Measurements from ENCODE around the gene LITAF. TPM values are rescaled to one million over a fixed set of nuclear protein-coding genes. Genes with fewer than 3 reads are reported as not detected.
"Not testable (repeated sequence)": the region's sequence is repeated elsewhere in the genome, so short reads cannot be mapped to it uniquely, and the experiment has no call there.

LITAF gene
- total RNA-seq, 1 experiment from 2014 or later = 244 TPM

- no TSS peak for BruUV-seq (replicated peaks)
- Histone ChIP-seq H3K27ac (no peak overlapping the region), H3K79me2 (ENCODE audit: low read depth) (no peaks in the 10 kb centered on the region), H3K9me2 (ENCODE audit: insufficient read depth) (no peaks in the 10 kb centered on the region), H2AFZ (no peak overlapping the region), H3K4me2 (0 out of 2 replicates have a peak overlapping the region, but pooled peaks have one; percentile 19), H3K4me1 (replicated peaks; ENCODE audit: insufficient read depth) (peaks cover 5% of the 10 kb centered on the region; the same call in 1 of the 2 replicates), H3K36me3 (ENCODE audit: low read depth) (no peaks in the 10 kb centered on the region), H3F3A (ENCODE audit: insufficient read depth, low read depth) (peaks cover 11% of the 10 kb centered on the region), H4K20me1 (ENCODE audit: insufficient read depth) (no peaks in the 10 kb centered on the region), H3K4me3 (no peak overlapping the region), H3K27me3 (ENCODE audit: insufficient read depth, low read depth) (no peaks in the 10 kb centered on the region), H3K9me3 (ENCODE audit: insufficient read depth, low read depth) (no peaks in the 10 kb centered on the region)
- CTCF ChIA-PET = no interaction called here
- POLR2A ChIA-PET (ENCODE audit: unreplicated experiment) = interaction anchor here (0.5 to 1.0 kb wide), 2 partner anchors 11 to 99 kb away, joined by 6 to 8 read pairs; no protein-coding TSS in a partner anchor
- intact Hi-C loops (cut with micrococcal nuclease; ENCODE audit: unreplicated experiment) = no loop called here
- DNase-seq = no peak
- TF ChIP-seq CTCF (conservative IDR thresholded peaks at IDR 0.05) (no peak), EZH2 (IDR thresholded peaks at IDR 0.05; ENCODE audit: low read depth) (no peak)
These were observed 79.9 kb downstream of the LITAF start for GRCh38 chr16:11506741-11507305.

- H3K79me2 ChIP-seq (ENCODE audit: low read depth); H2AFZ ChIP-seq; H3K4me2 ChIP-seq; H3K4me3 ChIP-seq; H3K9me2 ChIP-seq (ENCODE audit: insufficient read depth); H3K27me3 ChIP-seq (ENCODE audit: insufficient read depth, low read depth); H3K27ac ChIP-seq; POLR2A ChIA-PET (ENCODE audit: unreplicated experiment); BruUV-seq (replicated peaks); DNase-seq; H3K36me3 ChIP-seq (ENCODE audit: low read depth); CTCF ChIA-PET; intact Hi-C loops (cut with micrococcal nuclease; ENCODE audit: unreplicated experiment); H4K20me1 ChIP-seq (ENCODE audit: insufficient read depth); H3K9me3 ChIP-seq (ENCODE audit: insufficient read depth, low read depth); H3K4me1 ChIP-seq (replicated peaks; ENCODE audit: insufficient read depth): not testable (repeated sequence)
- H3F3A ChIP-seq (ENCODE audit: insufficient read depth, low read depth) = peaks cover 11% of the 10 kb centered on the region
These were observed 82.5 kb downstream of the LITAF start for GRCh38 chr16:11504261-11504660.

- Histone ChIP-seq H3K4me1 (replicated peaks; ENCODE audit: insufficient read depth) (peaks cover 5% of the 10 kb centered on the region; the same call in 1 of the 2 replicates), H3K79me2 (ENCODE audit: low read depth) (no peaks in the 10 kb centered on the region), H3K9me2 (ENCODE audit: insufficient read depth) (no peaks in the 10 kb centered on the region), H3K9me3 (ENCODE audit: insufficient read depth, low read depth) (no peaks in the 10 kb centered on the region), H3K4me3 (no peak overlapping the region), H2AFZ (no peak overlapping the region), H3K36me3 (ENCODE audit: low read depth) (no peaks in the 10 kb centered on the region), H3F3A (ENCODE audit: insufficient read depth, low read depth) (peaks cover 11% of the 10 kb centered on the region), H3K4me2 (no peak overlapping the region), H3K27ac (no peak overlapping the region), H3K27me3 (ENCODE audit: insufficient read depth, low read depth) (no peaks in the 10 kb centered on the region), H4K20me1 (ENCODE audit: insufficient read depth) (no peaks in the 10 kb centered on the region)
- no TSS peak for BruUV-seq (replicated peaks)
- ChIA-PET POLR2A (ENCODE audit: unreplicated experiment) (no interaction called here), CTCF (no interaction called here)
- DNase-seq = no peak
- intact Hi-C loops (cut with micrococcal nuclease; ENCODE audit: unreplicated experiment) = no loop called here
- no peak for TF ChIP-seq CTCF (conservative IDR thresholded peaks at IDR 0.05)
- TF ChIP-seq EZH2 (IDR thresholded peaks at IDR 0.05; ENCODE audit: low read depth) = no peak
These were observed 83.2 kb downstream of the LITAF start for GRCh38 chr16:11503566-11503965.

GRCh38 chr16:11502239-11502638, 84.5 kb downstream of the LITAF start:
- no peak for TF ChIP-seq CTCF (conservative IDR thresholded peaks at IDR 0.05)
- no peak for TF ChIP-seq EZH2 (IDR thresholded peaks at IDR 0.05; ENCODE audit: low read depth)
- H3K4me1 ChIP-seq (replicated peaks; ENCODE audit: insufficient read depth) = peaks cover 15% of the 10 kb centered on the region
- no peaks in the 10 kb centered on the region for H3K36me3 ChIP-seq (ENCODE audit: low read depth)
- no peak overlapping the region for H2AFZ ChIP-seq
- no TSS peak for BruUV-seq (replicated peaks)
- H3K27me3 ChIP-seq (ENCODE audit: insufficient read depth, low read depth) = no peaks in the 10 kb centered on the region
- H3K4me3 ChIP-seq = no peak overlapping the region
- H3K9me3 ChIP-seq (ENCODE audit: insufficient read depth, low read depth) = no peaks in the 10 kb centered on the region
- DNase-seq = no peak
- CTCF ChIA-PET = interaction anchor here (0.6 kb wide), 1 partner anchor 110 kb away, joined by 5 read pairs; no protein-coding TSS in a partner anchor
- intact Hi-C loops (cut with micrococcal nuclease; ENCODE audit: unreplicated experiment) = no loop called here
- peaks cover 21% of the 10 kb centered on the region for H3F3A ChIP-seq (ENCODE audit: insufficient read depth, low read depth)
- POLR2A ChIA-PET (ENCODE audit: unreplicated experiment) = interaction anchor here (0.7 kb wide), 1 partner anchor 33 kb away, joined by 4 read pairs; no protein-coding TSS in a partner anchor
- no peak overlapping the region for H3K27ac ChIP-seq
- no peak overlapping the region for H3K4me2 ChIP-seq
- no peaks in the 10 kb centered on the region for H3K79me2 ChIP-seq (ENCODE audit: low read depth)
- no peaks in the 10 kb centered on the region for H4K20me1 ChIP-seq (ENCODE audit: insufficient read depth)
- no peaks in the 10 kb centered on the region for H3K9me2 ChIP-seq (ENCODE audit: insufficient read depth)
